Retina (tissue), 1 donor: ENCODE measurements around the gene SLC30A1.
"Not testable (repeated sequence)": the region's sequence is repeated elsewhere in the genome, so short reads cannot be mapped to it uniquely, and the experiment has no call there.

Experiments
- DNase-seq: peaks from one replicate; pipeline ENCODE4 v3.0.0-alpha.2; 2016

SLC30A1 gene

GRCh38 chr1:211580303-211580687 lies 1.3 kb upstream of the SLC30A1 start:
- no peak for DNase-seq

DNA sequence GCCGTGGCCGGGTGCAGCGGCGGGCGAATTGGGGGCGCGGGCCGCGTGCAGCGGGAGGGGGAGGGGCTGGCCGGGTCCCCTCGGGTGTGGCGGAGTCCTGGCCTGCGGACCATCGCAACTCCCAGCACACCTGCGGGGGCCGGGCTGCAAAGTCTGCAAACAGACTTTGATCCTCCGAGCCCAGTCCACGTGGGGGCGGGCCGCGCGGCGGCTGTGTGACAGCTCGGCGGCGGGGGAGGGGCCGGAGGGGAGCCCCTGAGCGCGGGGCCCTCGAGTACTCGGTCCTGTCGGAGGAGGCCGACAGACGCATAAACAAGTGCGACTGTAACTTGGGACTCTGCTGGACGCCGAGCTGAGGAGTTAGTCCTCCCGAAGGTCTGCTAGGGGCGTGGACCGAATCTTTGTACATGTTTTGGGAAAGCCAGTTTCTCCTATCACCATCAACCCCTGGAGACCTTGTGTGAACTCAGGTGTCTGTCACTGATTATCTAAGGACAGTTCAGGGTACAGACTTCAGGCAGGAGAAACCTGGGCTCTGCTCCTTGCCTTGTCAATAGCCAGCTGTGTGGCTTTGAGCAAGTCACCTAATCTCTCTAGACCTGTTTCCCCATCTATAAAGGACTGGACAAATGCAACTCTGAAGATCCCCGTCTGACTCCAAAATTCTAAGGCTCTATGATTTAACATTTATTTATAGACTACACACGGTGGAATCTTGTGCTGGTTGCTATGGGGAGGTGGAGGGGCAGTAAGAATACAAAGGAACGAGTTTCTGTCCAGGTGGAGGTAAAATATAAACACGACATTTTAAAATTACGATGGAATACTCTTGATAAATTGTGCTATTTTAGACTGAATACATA lies 710 bp upstream of the SLC30A1 start:
- DNase-seq, result peak; percentile 63

DNA sequence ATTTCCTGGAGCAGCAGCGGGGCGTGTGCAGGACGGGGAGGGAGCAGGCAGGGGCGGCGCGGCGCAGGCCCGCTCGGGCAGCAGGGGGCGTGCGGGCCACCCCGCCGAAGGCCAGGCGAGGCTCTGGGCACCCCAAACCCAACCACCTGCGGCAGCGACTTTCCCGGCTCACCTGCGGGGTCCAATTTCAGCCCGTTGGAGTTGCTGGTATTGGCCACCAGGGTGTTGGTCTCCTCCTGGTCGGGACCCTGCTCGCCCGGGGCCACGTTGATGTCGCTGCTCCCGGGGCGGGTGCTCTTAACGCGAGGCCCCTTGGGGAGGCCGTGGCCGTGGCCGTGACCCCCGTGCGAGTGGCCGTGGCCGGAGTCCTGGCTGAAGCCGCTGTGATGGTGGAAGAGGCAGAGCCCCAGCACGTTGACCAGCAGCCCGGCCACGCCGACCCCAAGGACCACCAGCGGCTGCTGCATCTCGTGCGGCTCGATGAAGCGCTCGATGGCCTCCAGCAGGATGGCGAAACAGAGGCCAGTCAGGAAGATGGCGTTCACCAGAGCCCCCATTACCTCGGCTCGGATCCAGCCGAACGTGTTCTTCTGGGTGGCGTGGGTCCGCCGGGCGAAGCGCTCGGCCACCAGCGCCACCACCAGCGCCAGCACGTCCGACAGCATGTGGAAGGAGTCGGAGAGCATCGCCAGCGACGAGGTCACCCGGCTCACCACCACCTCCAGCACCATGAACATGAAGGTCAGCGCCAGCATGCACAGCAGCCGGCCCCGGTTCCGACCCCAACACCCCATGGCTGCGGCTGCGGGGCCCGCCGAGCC lies 932 bp downstream of the SLC30A1 start:
- peak; percentile 89 for DNase-seq

- DNase-seq, result no peak
Observed at GRCh38 chr1:211577277-211577818, 1.6 kb downstream of the SLC30A1 start.

- DNase-seq, result no peak
Observed at GRCh38 chr1:211576717-211577116, 2.2 kb downstream of the SLC30A1 start.

- DNase-seq, result no peak
Observed at GRCh38 chr1:211574705-211575104, 4.3 kb downstream of the SLC30A1 start.

- DNase-seq, result no peak
Observed at GRCh38 chr1:211571998-211572397, 7.0 kb downstream of the SLC30A1 start.

DNA sequence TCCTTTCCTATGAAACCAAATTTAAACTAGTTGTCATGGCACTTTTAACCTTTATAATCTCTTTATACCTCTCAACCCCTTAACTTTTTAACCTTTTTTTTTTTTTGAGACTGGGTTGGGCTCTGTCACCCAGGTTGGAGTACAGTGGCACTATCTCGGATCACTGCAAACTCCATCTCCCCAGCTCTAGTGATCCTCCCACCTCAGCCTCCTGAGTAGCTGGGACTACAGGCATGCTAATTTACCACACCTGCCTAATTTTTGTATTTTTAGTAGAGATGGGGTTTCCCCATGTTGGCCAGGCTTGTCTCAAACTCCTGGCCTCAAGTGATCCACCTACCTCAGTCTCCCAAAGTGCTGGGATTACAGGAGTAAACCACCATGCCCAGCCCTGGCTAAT lies 8.6 kb downstream of the SLC30A1 start:
- not testable (repeated sequence) for DNase-seq

- no peak for DNase-seq
Observed at GRCh38 chr1:211566431-211567025, 12.4 kb downstream of the SLC30A1 start.

DNA sequence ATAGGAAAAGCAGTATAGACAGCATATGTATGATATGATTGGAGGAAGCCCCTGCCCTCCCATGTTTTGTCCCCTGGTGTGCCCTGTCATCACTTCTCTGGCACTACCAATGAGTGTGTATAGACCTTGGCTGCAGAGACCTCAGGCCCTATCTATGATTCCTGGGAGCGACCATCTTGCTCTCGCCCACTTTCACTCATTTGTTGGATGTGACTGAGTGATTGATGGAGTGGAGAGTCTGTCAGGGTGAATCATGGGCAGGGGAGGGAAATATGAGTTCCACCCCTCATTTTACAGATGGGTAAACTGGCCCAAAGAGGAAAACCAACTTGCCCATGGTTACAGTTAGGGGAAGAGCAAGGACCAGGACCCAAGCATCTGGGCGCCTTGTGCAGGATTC lies 14.9 kb downstream of the SLC30A1 start:
- no peak for DNase-seq

DNA sequence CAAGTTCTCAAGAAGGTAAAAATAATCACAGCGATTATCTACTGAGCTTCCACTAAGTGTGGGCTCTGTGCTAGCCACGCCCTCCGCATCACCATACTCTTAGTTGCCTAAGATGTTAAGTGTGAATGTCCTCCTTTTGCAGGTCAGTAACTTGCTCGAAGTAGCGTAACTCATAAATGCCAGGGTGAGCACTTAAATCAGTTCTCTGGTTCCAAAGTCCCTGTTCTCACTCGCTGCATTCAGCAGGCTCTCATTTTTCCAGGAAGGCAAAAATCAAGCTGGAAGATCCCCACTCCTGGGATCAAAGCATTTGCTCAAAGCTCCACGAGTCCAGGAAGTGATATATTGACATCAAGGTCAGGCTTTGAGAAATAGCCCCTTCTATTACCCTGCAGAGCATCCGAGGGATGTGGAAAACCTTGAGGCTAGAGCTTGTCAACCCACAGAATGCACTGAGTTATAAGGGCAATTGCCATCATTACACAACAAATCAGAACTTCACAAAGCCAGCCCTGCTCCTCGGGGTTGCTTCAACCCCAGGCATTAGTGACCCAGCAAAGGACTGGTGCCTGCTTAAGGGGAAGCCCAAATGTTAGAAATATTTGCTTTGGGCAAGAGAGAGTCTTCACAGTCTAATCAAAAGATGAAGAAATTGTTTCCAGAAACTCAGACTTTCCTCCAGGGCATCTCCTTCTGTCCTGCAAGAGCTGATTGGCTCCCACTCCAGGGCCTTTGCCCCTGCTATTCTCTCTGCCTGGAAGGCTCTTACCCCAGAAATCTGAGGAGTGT lies 19.5 kb downstream of the SLC30A1 start:
- DNase-seq, result no peak

DNA sequence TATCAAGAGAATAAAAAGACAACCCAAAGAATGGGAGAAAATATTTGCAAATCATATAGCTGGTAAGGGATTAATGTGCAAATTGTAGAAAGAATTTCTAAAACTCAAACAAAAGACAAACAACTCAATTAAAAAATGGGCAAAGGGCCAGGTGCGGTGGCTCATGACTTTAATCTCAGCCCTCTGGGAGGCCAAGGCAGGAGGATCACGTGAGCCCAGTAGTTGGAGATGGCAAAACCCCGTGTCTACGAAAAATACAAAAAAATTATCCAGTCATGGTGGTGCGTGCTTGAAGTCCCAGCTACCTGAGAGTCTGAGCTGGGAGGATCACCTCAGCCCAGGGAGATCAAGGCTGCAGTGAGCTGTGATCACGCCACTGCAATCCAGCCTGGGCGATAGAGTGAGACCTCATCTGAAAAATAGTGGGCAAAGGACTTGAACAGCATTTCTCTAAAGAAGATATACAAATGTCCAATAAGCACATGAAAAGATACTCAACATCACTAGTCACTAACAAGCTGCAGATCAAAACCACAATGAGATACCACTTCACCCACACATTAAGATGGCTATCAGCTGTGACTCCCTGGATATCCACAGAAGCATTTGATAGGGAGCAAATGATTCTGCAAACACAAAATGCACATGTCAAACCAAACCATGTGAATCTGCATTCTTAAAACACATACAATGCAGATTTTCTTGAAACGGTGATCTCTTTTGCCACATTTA lies 20.9 kb downstream of the SLC30A1 start:
- DNase-seq, result no peak

GRCh38 chr1:211553549-211553948 lies 25.4 kb downstream of the SLC30A1 start:
- no peak for DNase-seq

DNA sequence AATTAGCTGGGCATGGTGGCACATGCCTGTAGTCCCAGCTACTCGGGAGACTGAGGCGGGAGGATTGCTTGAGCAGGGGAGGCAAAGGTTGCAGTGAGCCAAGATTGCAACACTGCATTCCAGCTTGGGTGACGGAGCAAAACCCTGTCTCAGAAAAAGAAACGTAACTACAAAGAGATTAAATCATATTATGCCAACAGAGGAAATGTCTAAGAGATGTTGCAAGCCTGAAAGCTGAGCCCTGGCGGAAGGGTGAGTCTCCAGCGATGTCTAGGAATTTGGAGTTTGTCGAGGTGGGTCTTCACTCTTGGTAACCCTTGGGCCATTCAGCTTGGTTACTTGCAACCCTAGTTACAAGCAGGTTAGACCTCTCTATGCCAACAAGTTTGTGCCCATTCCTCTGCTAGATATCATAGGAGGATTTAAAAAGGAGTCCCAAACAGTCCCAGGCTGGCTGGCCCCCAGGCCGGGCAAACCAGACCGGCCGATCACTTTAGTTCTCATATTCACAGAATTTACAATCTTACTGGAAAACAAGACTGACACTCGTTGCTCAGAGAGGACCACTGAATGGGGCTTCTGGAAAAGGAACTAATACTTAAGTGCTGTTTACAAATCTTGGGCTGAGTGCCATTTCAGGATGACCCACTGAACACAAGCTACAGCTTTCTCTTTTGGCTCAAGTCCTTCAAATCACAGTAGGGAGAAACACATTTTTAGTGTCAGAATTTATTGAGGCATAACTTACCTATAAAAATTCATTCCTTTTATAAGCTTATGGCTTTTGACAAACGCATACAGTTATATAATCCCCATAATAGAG lies 27.1 kb downstream of the SLC30A1 start:
- no peak for DNase-seq

DNA sequence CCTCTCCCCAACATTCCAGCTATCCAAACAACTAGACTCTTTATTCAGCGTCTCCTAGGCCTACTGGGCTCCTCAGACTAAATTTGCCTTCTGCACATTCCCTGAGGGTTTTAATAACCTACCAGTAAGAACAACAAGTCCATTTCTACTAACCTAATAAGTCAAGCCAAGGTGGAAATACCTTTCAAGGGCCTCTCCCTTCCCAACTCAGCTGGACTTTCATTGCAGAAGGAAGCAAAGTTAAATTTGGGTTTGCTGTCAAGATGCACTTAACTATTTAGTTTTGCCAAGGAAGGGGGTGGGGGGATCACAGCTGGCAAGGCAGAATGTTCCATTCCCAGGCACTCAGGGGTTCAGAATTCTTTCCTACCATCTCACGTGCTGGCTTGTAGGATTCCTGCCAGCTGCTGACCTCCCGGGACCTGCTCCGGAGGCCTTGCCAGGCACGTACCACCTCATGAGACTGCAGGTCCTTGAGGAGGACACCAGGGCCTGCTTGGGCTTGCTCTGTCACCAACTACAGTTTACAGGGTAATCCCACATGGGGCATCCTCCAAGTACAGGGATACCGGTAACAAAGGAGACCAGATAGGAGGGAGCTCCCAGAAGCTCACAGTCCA lies 29.8 kb downstream of the SLC30A1 start:
- DNase-seq, result no peak

GRCh38 chr1:211548321-211549091 lies 30.5 kb downstream of the SLC30A1 start:
- DNase-seq, result peak; percentile 20

DNA sequence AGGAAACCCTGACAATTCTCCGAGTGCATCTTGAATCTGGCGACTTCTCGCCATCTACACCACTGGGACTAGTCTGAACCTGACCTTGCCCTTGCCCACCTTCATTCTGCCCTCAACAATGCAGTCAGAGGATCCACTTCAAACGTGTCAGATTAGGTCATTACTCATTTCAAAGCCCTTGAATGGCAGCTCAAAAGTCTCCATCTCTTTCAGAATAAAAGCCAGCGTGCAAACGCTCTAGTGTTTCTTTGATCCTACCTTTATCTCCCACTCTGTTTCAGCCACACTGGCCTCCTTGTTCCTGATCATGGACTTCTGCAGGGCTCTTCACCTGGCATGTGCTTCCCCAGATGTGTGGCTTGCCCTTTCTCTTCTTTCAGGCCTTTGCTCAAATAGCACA lies 31.3 kb downstream of the SLC30A1 start:
- no peak for DNase-seq

DNA sequence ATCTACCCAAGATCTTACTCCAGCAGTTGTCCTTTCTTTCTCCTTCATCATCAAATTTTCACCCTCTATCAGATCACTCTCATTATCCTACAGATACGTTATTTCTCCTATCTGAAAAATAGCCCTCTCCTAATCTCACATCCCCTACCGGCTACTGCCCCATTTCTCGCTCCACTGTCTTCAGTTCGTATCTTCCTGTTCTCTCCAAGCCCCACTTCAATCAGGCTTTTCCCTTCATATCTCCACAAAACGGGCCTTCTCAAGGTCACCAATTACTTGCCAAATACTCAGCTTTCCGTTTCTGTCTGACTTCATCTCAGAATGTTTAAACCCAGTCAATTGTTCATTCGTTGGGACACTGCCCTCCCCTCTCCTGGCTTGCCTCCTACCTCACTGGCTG lies 32.4 kb downstream of the SLC30A1 start:
- no peak for DNase-seq

- DNase-seq, result no peak
Observed at GRCh38 chr1:211543025-211543424, 35.9 kb downstream of the SLC30A1 start.
